Endothelial cell of umbilical vein (primary cell): ENCODE measurements around the gene SMIM10L1. TPM values are rescaled to one million over a fixed set of nuclear protein-coding genes. Genes with fewer than 3 reads are reported as not detected.

Experiments
- BruUV-seq: library from RNA; stranded (reverse); fragments of 400-500 nt; replicated peaks from 2 replicates; lab custom pipeline; 2021; lab: Mats Ljungman, UMichigan
- CTCF ChIA-PET: fragments of 300-600, 350-600 bp; sonication (Branson Sonifier 250); formaldehyde crosslinking; loops from one replicate; lab custom pipeline; 2021; ENCODE audit warnings: antibody characterized with exemption, inconsistent platforms; lab: Charles Lee
- POLR2A ChIA-PET: fragments of 300-600, 350-600 bp; sonication (Branson Sonifier 250); formaldehyde crosslinking; loops from one replicate; lab custom pipeline; 2021; ENCODE audit warnings: antibody characterized with exemption, inconsistent platforms; lab: Charles Lee
- DNase-seq: peaks from one replicate; pipeline ENCODE4 v3.0.0-alpha.2; 2011; ENCODE audit warnings: low read depth, low spot score
- FAIRE-seq: peaks from 2 replicates; lab custom pipeline; 2011; peaks lifted over from hg19 to GRCh38; lab: Jason Lieb, UNC
- H2AFZ ChIP-seq: 2 replicates; pipeline ENCODE4 v1.6.0; 2012; ENCODE audit warnings: low read depth, low read length, control low read depth, inconsistent platforms
- H3K27ac ChIP-seq: 2 replicates; pipeline ENCODE4 v1.5.1; 2011; ENCODE audit warnings: low read depth, mild to moderate bottlenecking, control low read depth, low read length, moderate library complexity; ENCODE audit not compliant: insufficient read depth
- H3K27me3 ChIP-seq, 2 experiments: 2 replicates each; pipeline versions ENCODE4 v1.6.0 to v1.6.1; 2011; ENCODE audit warnings: low read length in 2 of 2, mixed read lengths in 1 of 2; ENCODE audit not compliant: control insufficient read depth in 2 of 2, insufficient read depth in 2 of 2
- H3K36me3 ChIP-seq, 2 experiments: 2 replicates in 1 of 2; 3 replicates in 1 of 2; pipeline ENCODE4 v1.5.1; 2011; ENCODE audit warnings: low read length in 2 of 2, mild to moderate bottlenecking in 1 of 2, moderate library complexity in 1 of 2; ENCODE audit not compliant: control insufficient read depth in 2 of 2, insufficient read depth in 2 of 2; ENCODE audit errors: extremely low read depth in 1 of 2
- H3K4me1 ChIP-seq: 3 replicates; pipeline ENCODE4 v1.5.1; 2011; ENCODE audit warnings: mild to moderate bottlenecking, low read length; ENCODE audit not compliant: control insufficient read depth, insufficient read depth; ENCODE audit errors: extremely low read depth
- H3K4me2 ChIP-seq: 2 replicates; pipeline ENCODE4 v1.6.1; 2011; ENCODE audit warnings: low read length, control low read depth, mixed read lengths; ENCODE audit not compliant: insufficient read depth
- H3K4me3 ChIP-seq, 3 experiments: fragments of 200-600 bp in 1 of 3; sonication (generic), shearing (Covaris generic) in 1 of 3; replicated peaks in 1 of 3; 2 replicates each; pipeline ENCODE4 v1.5.1; 2011 to 2016; ENCODE audit warnings: control low read depth in 3 of 3, low read length in 3 of 3, mild to moderate bottlenecking in 2 of 3, inconsistent platforms in 1 of 3, low read depth in 1 of 3, moderate library complexity in 1 of 3; ENCODE audit not compliant: insufficient read depth in 1 of 3
- H3K79me2 ChIP-seq: 2 replicates; pipeline ENCODE4 v1.6.0; 2012; ENCODE audit warnings: low read length, inconsistent platforms; ENCODE audit not compliant: control insufficient read depth, insufficient read depth
- H3K9ac ChIP-seq: replicated peaks from 2 replicates; pipeline ENCODE3; 2011; ENCODE audit warnings: low read length, control low read depth; ENCODE audit not compliant: insufficient read depth; ENCODE audit errors: extremely low read depth
- H3K9me1 ChIP-seq: replicated peaks from 3 replicates; pipeline ENCODE4 v1.6.0; 2011; ENCODE audit warnings: mild to moderate bottlenecking, low read length; ENCODE audit not compliant: control insufficient read depth, insufficient read depth; ENCODE audit errors: extremely low read depth
- H3K9me3 ChIP-seq: replicated peaks from 2 replicates; pipeline ENCODE4 v1.5.1; 2012; ENCODE audit warnings: low read length, inconsistent platforms; ENCODE audit not compliant: control insufficient read depth, insufficient read depth
- H4K20me1 ChIP-seq: replicated peaks from 2 replicates; pipeline ENCODE3; 2011; ENCODE audit warnings: mild to moderate bottlenecking, low read length; ENCODE audit not compliant: control insufficient read depth, insufficient read depth; ENCODE audit errors: extremely low read depth
- MYC ChIP-seq: IDR thresholded peaks from one replicate; pipeline ENCODE4 v1.6.1; 2011; ENCODE audit warnings: mild to moderate bottlenecking, low read depth, low read length
- POLR2A ChIP-seq: IDR thresholded peaks from 2 replicates; pipeline ENCODE4 v1.6.1; 2012; ENCODE audit warnings: low read depth, mild to moderate bottlenecking, control low read depth, low read length
- POLR2AphosphoS5 ChIP-seq: IDR thresholded peaks from 2 replicates; pipeline ENCODE4 v1.6.1; 2012; ENCODE audit warnings: low read depth, mild to moderate bottlenecking, control low read depth, low read length, moderate library complexity; ENCODE audit not compliant: insufficient read depth
- dilution Hi-C: fragments of 300-500 bp; cut with MboI; formaldehyde crosslinking; loops from one replicate; pipeline ENCODE4 v1.15.0; 2019; ENCODE audit warnings: low sequenced_read_pairs; ENCODE audit not compliant: extremely low pct_ligation_motif_present
- intact Hi-C: fragments of 100-400 bp; cut with micrococcal nuclease; formaldehyde crosslinking; loops from one replicate; pipeline ENCODE4 v1.10.0; 2022
- polyA plus RNA-seq, 4 experiments: library from polyadenylated mRNA; depleted of rRNA in 3 of 4; stranded (reverse) in 3 of 4; unstranded in 1 of 4; fragments of >200 nt; gene quantifications; 2 replicates each; pipeline versions ENCODE4 v1.2.1 to v1.2.3, GENCODE V29; 2011 to 2012; ENCODE audit warnings: missing spikeins in 1 of 4
- total RNA-seq: library from RNA; stranded (reverse); gene quantifications from 2 replicates; pipeline ENCODE4 v1.2.3, GENCODE V29; 2021

Gene SMIM10L1
- total and polyA plus RNA-seq, 2 donors (not counting 3 experiments of a cell fraction or from before 2014, with no cell fraction given), result 5.1 to 10.8 TPM

- ChIA-PET CTCF (no interaction called here), POLR2A (no interaction called here)
- Histone ChIP-seq H3K79me2 (peaks cover 43% of the 10 kb centered on the region), H3K9ac (no peak within 1 kb of the TSS), H3K27me3 (no peaks in the 10 kb centered on the region), H3K9me3 (no peaks in the 10 kb centered on the region), H3K4me2 (no peak within 1 kb of the TSS), H3K4me1 (no peaks in the 10 kb centered on the region), H3K27ac (no peak within 1 kb of the TSS), H4K20me1 (no peaks in the 10 kb centered on the region), H3K9me1 (no peaks in the 10 kb centered on the region), H2AFZ (no peak within 1 kb of the TSS), H3K4me3 (no peak within 1 kb of the TSS), H3K36me3 (no peaks in the 10 kb centered on the region)
- dilution Hi-C loops, result no loop called here
- FAIRE-seq (no peak), DNase-seq (no peak)
- intact Hi-C loops, result no loop called here
- no TSS peak for BruUV-seq
- no peak for TF ChIP-seq MYC
Observed at GRCh38 chr12:11134305-11134704, 36.7 kb upstream of the SMIM10L1 start, which contains the start of gene TAS2R30. TAS2R30 (minus strand) TSS chr12:11134644; CDS start chr12:11134244, 400 bp downstream.

DNA sequence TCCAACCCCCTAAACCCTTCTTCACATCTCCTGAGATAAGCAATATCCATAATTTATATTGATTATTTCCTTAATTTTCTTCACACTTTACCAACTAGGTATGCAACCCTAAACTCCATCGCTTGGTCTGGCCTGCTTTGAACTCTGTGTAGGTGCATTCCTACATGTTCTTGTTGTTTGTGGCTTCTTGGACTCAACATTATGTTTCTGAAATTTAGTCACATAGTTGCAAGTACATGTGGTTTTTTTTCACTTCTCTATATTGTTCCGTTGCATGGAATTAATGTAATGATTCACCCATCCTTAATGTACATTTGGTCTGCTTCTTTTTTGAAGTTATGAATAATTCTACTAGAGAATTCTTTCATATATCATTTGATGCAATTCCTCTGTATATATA is 34.9 kb upstream of the SMIM10L1 start:
- Histone ChIP-seq H3K9me1 (no peaks in the 10 kb centered on the region), H3K9ac (no peak overlapping the region), H3K36me3 (no peaks in the 10 kb centered on the region), H3K4me3 (no peak overlapping the region), H3K27me3 (no peaks in the 10 kb centered on the region), H2AFZ (no peak overlapping the region), H3K27ac (no peak overlapping the region), H3K4me2 (no peak overlapping the region), H3K79me2 (peaks cover 43% of the 10 kb centered on the region), H3K9me3 (no peaks in the 10 kb centered on the region), H3K4me1 (no peaks in the 10 kb centered on the region), H4K20me1 (no peaks in the 10 kb centered on the region)
- BruUV-seq, result no TSS peak
- POLR2A ChIA-PET, result no interaction called here
- FAIRE-seq (no peak), DNase-seq (no peak)
- TF ChIP-seq POLR2A (no peak), POLR2AphosphoS5 (no peak)
- CTCF ChIA-PET, result no interaction called here
- dilution Hi-C loops (no loop called here), intact Hi-C loops (no loop called here)
